SK-N-SH treated with all-trans-retinoic acid at 6 μM for 48 hours (cell line): ENCODE results near the gene CHERP.
"Not testable (repeated sequence)": the region's sequence is repeated elsewhere in the genome, so short reads cannot be mapped to it uniquely, and the experiment has no call there.

Source experiments
- ATAC-seq: fragments of 200-7000 bp; cut with Tn5 transposase; 3 replicates; pipeline ENCODE4 v1.9.1; 2020; ENCODE audit warnings: mild to moderate bottlenecking, moderate library complexity
- ARNTL ChIP-seq: fragments of 450-650 bp; formaldehyde crosslinking; IDR thresholded peaks from 2 replicates; pipeline ENCODE4 v1.5.0; 2020; ENCODE audit warnings: low read depth, mild to moderate bottlenecking, moderate library complexity, borderline replicate concordance
- BACH2 ChIP-seq: fragments of 250-450 bp; sonication (Bioruptor Pico); IDR thresholded peaks from 2 replicates; pipeline ENCODE4 v1.9.0; 2021; ENCODE audit warnings: mild to moderate bottlenecking, borderline replicate concordance
- CREB5 ChIP-seq: fragments of 250-450 bp; sonication (Bioruptor Pico); IDR thresholded peaks from 2 replicates; pipeline ENCODE4 v1.5.1; 2020; ENCODE audit warnings: low read depth, mild to moderate bottlenecking, moderate library complexity
- CSDC2 ChIP-seq: fragments of 250-450 bp; sonication (Bioruptor Pico); IDR thresholded peaks from 2 replicates; pipeline ENCODE4 v1.5.0; 2020; ENCODE audit warnings: mild to moderate bottlenecking, moderate library complexity
- CSRNP3 ChIP-seq: fragments of 250-450 bp; sonication (Bioruptor Pico); IDR thresholded peaks from 2 replicates; pipeline ENCODE4 v1.5.1; 2021; ENCODE audit warnings: mild to moderate bottlenecking, moderate library complexity
- ESRRG ChIP-seq: fragments of 250-450 bp; sonication (Bioruptor Pico); IDR thresholded peaks from 2 replicates; pipeline ENCODE4 v1.6.1; 2021; ENCODE audit warnings: mild to moderate bottlenecking
- GLIS3 ChIP-seq: fragments of 250-450 bp; sonication (Bioruptor Pico); IDR thresholded peaks from 2 replicates; pipeline ENCODE4 v1.5.0; 2020; ENCODE audit warnings: mild to moderate bottlenecking, moderate library complexity
- ISL1 ChIP-seq: fragments of 250-450 bp; sonication (Bioruptor Pico); IDR thresholded peaks from 2 replicates; pipeline ENCODE4 v2.1.2; 2022; ENCODE audit warnings: mild to moderate bottlenecking, moderate library complexity
- OSR1 ChIP-seq: fragments of 250-450 bp; sonication (Bioruptor Pico); IDR thresholded peaks from 2 replicates; pipeline ENCODE4 v1.8.0; 2022; ENCODE audit warnings: moderate library complexity, mild to moderate bottlenecking, inconsistent platforms
- PATZ1 ChIP-seq: fragments of 250-450 bp; sonication (Bioruptor Pico); IDR thresholded peaks from 2 replicates; pipeline ENCODE4 v1.8.0; 2020; ENCODE audit warnings: mild to moderate bottlenecking, moderate library complexity, borderline replicate concordance
- PPARA ChIP-seq: fragments of 250-450 bp; sonication (Bioruptor Pico); IDR thresholded peaks from 2 replicates; pipeline ENCODE4 v1.5.0; 2020; ENCODE audit warnings: mild to moderate bottlenecking, borderline replicate concordance
- RARB ChIP-seq: fragments of 250-450 bp; sonication (Bioruptor Pico); IDR thresholded peaks from 2 replicates; pipeline ENCODE4 v1.8.0; 2021; ENCODE audit warnings: mild to moderate bottlenecking, moderate library complexity
- SNAI2 ChIP-seq: fragments of 250-450 bp; sonication (Bioruptor Pico); IDR thresholded peaks from 2 replicates; pipeline ENCODE4 v1.5.0; 2020; ENCODE audit warnings: mild to moderate bottlenecking, moderate library complexity
- TCF4 ChIP-seq: fragments of 250-450 bp; sonication (Bioruptor Pico); IDR thresholded peaks from 2 replicates; pipeline ENCODE4 v1.8.0; 2021; ENCODE audit warnings: mild to moderate bottlenecking, moderate library complexity, borderline replicate concordance
- TOX ChIP-seq: fragments of 250-450 bp; sonication (Bioruptor Pico); IDR thresholded peaks from 2 replicates; pipeline ENCODE4 v1.8.0; 2021; ENCODE audit warnings: mild to moderate bottlenecking, moderate library complexity, borderline replicate concordance
- TSHZ2 ChIP-seq: fragments of 250-450 bp; sonication (Bioruptor Pico); IDR thresholded peaks from 2 replicates; pipeline ENCODE4 v1.5.0; 2020; ENCODE audit warnings: mild to moderate bottlenecking, moderate library complexity
- ZC3H10 ChIP-seq: fragments of 250-450 bp; sonication (Bioruptor Pico); IDR thresholded peaks from 2 replicates; pipeline ENCODE4 v1.5.1; 2021; ENCODE audit warnings: mild to moderate bottlenecking, moderate library complexity
- ZFP3 ChIP-seq: fragments of 250-450 bp; sonication (Bioruptor Pico); IDR thresholded peaks from 2 replicates; pipeline ENCODE4 v1.5.0; 2020; ENCODE audit warnings: mild to moderate bottlenecking, moderate library complexity
- ZFP30 ChIP-seq: fragments of 450-650 bp; formaldehyde crosslinking; IDR thresholded peaks from 2 replicates; pipeline ENCODE4 v1.5.0; 2022; ENCODE audit warnings: mild to moderate bottlenecking, moderate library complexity
- ZNF565 ChIP-seq: fragments of 450-650 bp; formaldehyde crosslinking; conservative IDR thresholded peaks from 2 replicates; pipeline ENCODE4 v1.5.0; 2020; ENCODE audit warnings: low read depth, mild to moderate bottlenecking, moderate library complexity
- ZNF70 ChIP-seq: fragments of 450-650 bp; formaldehyde crosslinking; IDR thresholded peaks from 2 replicates; pipeline ENCODE4 v1.5.0; 2020; ENCODE audit warnings: mild to moderate bottlenecking, moderate library complexity
- ZNF8 ChIP-seq: fragments of 450-650 bp; formaldehyde crosslinking; IDR thresholded peaks from 2 replicates; pipeline ENCODE4 v1.5.0; 2020; ENCODE audit warnings: mild to moderate bottlenecking, moderate library complexity

Gene CHERP

GRCh38 chr19:16516381-16516780 lies 25.9 kb downstream of the CHERP start:
- no peak for TF ChIP-seq PATZ1
- TF ChIP-seq ZC3H10 (CRISPR knock-in tag), result no peak
- ATAC-seq, result no peak; the same call in 2 of the 3 replicates

- ATAC-seq, result no peak
- TF ChIP-seq CSDC2 (CRISPR knock-in tag) (no peak), ARNTL (CRISPR knock-in tag) (no peak), CREB5 (CRISPR knock-in tag) (no peak), ISL1 (CRISPR knock-in tag) (no peak), ZNF8 (CRISPR knock-in tag) (no peak), GLIS3 (CRISPR knock-in tag) (no peak), TSHZ2 (no peak), TCF4 (CRISPR knock-in tag) (no peak), ZFP30 (no peak), OSR1 (CRISPR knock-in tag) (no peak), TOX (CRISPR knock-in tag) (no peak), RARB (CRISPR knock-in tag) (no peak), BACH2 (CRISPR knock-in tag) (no peak), ESRRG (CRISPR knock-in tag) (no peak), CSRNP3 (CRISPR knock-in tag) (no peak)
- TF ChIP-seq, all 23 proteins: peak for 0
Observed at GRCh38 chr19:16514383-16515019, 27.7 kb downstream of the CHERP start.

GRCh38 chr19:16512611-16513010 lies 29.6 kb downstream of the CHERP start:
- ATAC-seq, result not testable (repeated sequence)

GRCh38 chr19:16509141-16510061 lies 32.8 kb downstream of the CHERP start:
- no peak for ATAC-seq
- no peak for TF ChIP-seq ZNF565 (CRISPR knock-in tag)
- no peak for TF ChIP-seq PATZ1
- no peak for TF ChIP-seq ZNF8 (CRISPR knock-in tag)
- no peak for TF ChIP-seq ARNTL (CRISPR knock-in tag)
- no peak for TF ChIP-seq PPARA (CRISPR knock-in tag)
- TF ChIP-seq CSDC2 (CRISPR knock-in tag), result no peak
- TF ChIP-seq TSHZ2, result no peak
- no peak for TF ChIP-seq OSR1 (CRISPR knock-in tag)
- TF ChIP-seq ESRRG (CRISPR knock-in tag), result no peak
- TF ChIP-seq ZFP3 (CRISPR knock-in tag), result no peak
- no peak for TF ChIP-seq TCF4 (CRISPR knock-in tag)
- no peak for TF ChIP-seq ZFP30
- TF ChIP-seq ISL1 (CRISPR knock-in tag), result no peak
- TF ChIP-seq TOX (CRISPR knock-in tag), result no peak
- no peak for TF ChIP-seq BACH2 (CRISPR knock-in tag)
- no peak for TF ChIP-seq ZNF70 (CRISPR knock-in tag)
- TF ChIP-seq SNAI2 (CRISPR knock-in tag), result no peak
- no peak for TF ChIP-seq RARB (CRISPR knock-in tag)
